ENCODE data around the gene NDUFV3. TPM values are rescaled to one million over a fixed set of nuclear protein-coding genes. Genes with fewer than 3 reads are reported as not detected.

Gene NDUFV3
- total and polyA plus RNA-seq, 7 donors = 37.3 to 105 (median 74.8) TPM

DNA sequence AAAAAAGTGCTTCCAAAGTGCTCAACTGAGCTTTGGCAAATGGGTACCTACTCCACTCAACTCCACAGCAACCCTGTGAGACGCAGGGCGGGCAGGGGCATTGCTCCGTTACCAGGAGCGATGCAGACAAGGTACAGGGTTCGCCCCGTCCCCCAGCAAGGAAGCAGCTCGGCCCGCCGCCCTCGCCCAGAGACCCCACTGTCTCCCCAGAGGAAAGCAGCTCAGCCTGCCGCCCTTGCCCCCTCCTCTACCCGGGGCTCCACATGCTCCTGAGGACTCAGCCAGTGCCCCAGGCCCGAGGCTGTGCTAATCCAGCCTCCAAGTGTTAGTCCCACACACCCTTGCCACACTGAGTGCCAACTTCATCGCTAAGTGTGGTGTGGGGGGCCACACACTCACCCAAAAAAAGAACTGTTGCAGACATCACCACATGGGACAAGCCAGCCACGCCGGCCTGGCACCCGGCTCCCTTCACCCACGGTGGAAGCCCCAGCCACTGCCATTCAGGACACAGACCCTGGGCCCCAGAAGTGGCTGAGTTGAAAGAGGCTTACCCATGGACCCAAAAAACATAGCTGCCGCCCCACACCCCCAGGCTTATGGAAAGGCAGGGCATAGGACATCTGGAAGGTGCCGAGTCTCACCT lies 40.1 kb upstream of the NDUFV3 start:
- DNase-seq (no peak), ATAC-seq (no peak)
- TF ChIP-seq, protein P1, sequence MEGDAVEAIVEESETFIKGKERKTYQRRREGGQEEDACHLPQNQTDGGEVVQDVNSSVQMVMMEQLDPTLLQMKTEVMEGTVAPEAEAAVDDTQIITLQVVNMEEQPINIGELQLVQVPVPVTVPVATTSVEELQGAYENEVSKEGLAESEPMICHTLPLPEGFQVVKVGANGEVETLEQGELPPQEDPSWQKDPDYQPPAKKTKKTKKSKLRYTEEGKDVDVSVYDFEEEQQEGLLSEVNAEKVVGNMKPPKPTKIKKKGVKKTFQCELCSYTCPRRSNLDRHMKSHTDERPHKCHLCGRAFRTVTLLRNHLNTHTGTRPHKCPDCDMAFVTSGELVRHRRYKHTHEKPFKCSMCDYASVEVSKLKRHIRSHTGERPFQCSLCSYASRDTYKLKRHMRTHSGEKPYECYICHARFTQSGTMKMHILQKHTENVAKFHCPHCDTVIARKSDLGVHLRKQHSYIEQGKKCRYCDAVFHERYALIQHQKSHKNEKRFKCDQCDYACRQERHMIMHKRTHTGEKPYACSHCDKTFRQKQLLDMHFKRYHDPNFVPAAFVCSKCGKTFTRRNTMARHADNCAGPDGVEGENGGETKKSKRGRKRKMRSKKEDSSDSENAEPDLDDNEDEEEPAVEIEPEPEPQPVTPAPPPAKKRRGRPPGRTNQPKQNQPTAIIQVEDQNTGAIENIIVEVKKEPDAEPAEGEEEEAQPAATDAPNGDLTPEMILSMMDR (IDR thresholded peaks at IDR 0.05) = no peak
- intact Hi-C loops (cut with DNase I) = no loop called here
- Histone ChIP-seq H3K4me1 (no peaks in the 10 kb centered on the region), H3K27ac (no peak overlapping the region), H3K27me3 (ENCODE audit: insufficient read depth in 3 of 3, low read length in 2 of 3) (no peaks in the 10 kb centered on the region), H3K36me3 (ENCODE audit: insufficient read depth in 1 of 2, low read depth in 1 of 2) (peaks cover 14 to 82% of the 10 kb centered on the region in 2 donors), H3K4me3 (no peak overlapping the region), H3K9me3 (no peaks in the 10 kb centered on the region)
- WGBS, 3 donors = 96 to 97% (median 97%) methylated on average over 20 of the region's 20 CpGs

DNA sequence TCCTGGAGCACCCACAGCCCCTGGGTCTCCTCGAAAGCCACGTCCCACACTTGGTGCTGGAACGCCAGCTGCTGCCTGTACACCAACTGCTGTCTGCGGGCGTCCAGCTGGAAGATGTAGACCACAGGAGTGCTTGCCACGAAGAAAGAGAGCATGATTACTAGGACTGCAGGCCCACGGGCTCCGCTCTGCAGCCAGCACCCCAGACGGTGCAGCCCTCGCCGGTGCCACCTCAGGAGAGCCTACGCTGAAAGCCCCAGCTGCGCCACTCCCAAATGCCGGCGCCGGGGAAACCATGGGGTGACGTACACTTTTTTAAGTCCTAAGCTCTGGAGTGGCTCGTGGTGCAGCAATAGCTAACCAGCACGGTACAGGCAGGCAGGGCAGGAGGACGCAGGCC lies 39.5 kb upstream of the NDUFV3 start:
- H3K9me3 ChIP-seq = no peaks in the 10 kb centered on the region
- 92 to 95% (median 93%) methylated on average over 20 of the region's 20 CpGs for WGBS, 3 donors
- intact Hi-C loops (cut with DNase I) = no loop called here
- no peak overlapping the region for H3K4me3 ChIP-seq
- DNase-seq (no peak), ATAC-seq (no peak)
- H3K4me1 ChIP-seq = no peaks in the 10 kb centered on the region
- no peak overlapping the region for H3K27ac ChIP-seq
- H3K27me3 ChIP-seq (ENCODE audit: insufficient read depth in 3 of 3, low read length in 2 of 3) = no peaks in the 10 kb centered on the region
- TF ChIP-seq, protein P1 (IDR thresholded peaks at IDR 0.05) = no peak
- H3K36me3 ChIP-seq (ENCODE audit: insufficient read depth in 1 of 2, low read depth in 1 of 2) = peaks cover 14 to 87% of the 10 kb centered on the region in 2 donors

DNA sequence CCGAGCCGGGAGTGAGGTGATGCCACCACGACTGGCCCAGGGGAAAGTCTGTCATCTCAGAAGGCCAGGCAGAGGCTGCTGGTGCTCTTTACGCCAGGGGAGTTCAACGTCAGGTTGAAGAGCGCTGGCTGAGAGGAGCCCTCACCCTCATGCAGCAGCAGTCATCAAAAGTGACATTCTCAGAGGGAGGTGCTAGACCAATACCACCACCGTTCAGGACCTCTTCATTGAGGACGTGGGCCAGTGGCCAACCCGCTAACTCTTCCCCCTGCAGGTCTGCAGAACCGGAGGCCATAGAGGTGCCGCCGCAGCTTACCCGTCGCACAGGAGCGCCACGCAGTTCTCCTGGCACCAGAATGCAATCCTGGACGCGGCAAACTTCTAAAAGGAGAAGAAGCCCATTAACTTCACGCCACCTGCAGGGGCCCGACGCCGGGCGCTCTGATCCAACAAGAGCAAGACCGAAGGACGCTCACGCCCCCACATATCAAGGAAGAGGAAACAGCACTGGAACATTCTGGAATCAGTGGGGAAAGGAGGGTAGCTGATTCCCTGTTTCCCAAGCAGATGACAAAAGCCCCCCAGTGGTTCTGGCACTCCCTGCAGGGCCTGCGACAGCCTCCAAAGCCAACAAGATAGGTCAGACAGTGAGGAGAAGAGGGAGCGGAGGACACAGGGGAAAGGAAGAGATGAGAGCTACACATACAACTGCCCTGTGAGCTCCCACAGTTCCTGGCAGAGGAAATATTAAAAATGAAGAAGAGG lies 38.7 kb upstream of the NDUFV3 start:
- TF ChIP-seq, protein P1 (IDR thresholded peaks at IDR 0.05) = no peak
- H3K36me3 ChIP-seq (ENCODE audit: insufficient read depth in 1 of 2, low read depth in 1 of 2) = peaks cover 14 to 90% of the 10 kb centered on the region in 2 donors
- ATAC-seq = no peak
- no peaks in the 10 kb centered on the region for H3K27me3 ChIP-seq (ENCODE audit: insufficient read depth in 3 of 3, low read length in 2 of 3)
- no peak overlapping the region for H3K27ac ChIP-seq
- intact Hi-C loops (cut with DNase I) = no loop called here
- no peak overlapping the region for H3K4me3 ChIP-seq
- no peak for DNase-seq
- no peaks in the 10 kb centered on the region for H3K4me1 ChIP-seq
- WGBS, 3 donors = 94 to 97% (median 94%) methylated on average over 28 of the region's 28 CpGs
- H3K9me3 ChIP-seq = no peaks in the 10 kb centered on the region

DNA sequence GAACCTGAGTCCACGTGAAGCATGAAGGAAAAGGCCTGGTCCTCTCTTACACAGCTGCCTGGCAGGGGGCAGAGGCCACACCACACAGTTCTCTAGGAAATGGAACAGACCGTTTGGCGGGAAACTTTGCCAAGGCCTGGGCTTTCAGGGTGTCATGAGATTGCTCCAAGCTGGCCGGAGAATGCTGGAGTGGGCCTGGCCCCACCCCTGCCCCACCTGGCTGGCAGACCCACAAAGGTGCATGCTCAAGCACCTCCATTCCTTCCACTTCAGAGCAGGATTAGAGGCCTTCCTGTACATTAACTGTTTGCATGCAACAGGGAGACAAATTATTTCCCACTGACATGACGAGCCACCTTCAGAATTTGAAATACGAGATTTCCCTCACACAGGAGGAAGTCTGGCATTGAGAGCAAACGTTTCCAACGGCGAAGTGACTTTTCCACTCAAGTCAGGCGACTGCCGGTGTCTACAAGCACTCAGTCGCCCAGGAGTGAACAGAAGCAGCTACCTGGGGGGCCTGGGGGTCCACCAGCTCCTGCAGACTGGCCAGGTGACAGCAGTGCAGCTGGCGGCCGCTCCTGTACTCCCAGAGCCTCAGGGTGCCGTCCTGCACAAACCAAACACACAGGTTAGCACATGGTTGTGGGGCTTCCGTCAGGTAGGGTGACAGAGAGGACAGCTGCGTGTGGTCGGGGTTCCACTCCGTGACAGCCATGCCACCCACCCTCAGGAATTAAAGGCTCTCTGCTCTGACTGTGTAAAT lies 37.8 kb upstream of the NDUFV3 start:
- no peak for DNase-seq
- ATAC-seq = no peak
- H3K36me3 ChIP-seq (ENCODE audit: insufficient read depth in 1 of 2, low read depth in 1 of 2) = peaks cover 14 to 91% of the 10 kb centered on the region in 2 donors
- intact Hi-C loops (cut with DNase I) = no loop called here
- no peaks in the 10 kb centered on the region for H3K9me3 ChIP-seq
- H3K27me3 ChIP-seq (ENCODE audit: insufficient read depth in 3 of 3, low read length in 2 of 3) = no peaks in the 10 kb centered on the region
- H3K4me3 ChIP-seq = no peak overlapping the region
- H3K27ac ChIP-seq = no peak overlapping the region
- WGBS, 3 donors = 87 to 90% (median 89%) methylated on average over 19 of the region's 19 CpGs
- TF ChIP-seq, protein P1 (IDR thresholded peaks at IDR 0.05) = no peak
- no peaks in the 10 kb centered on the region for H3K4me1 ChIP-seq
